ENCODE data around the gene FHOD3. TPM values are rescaled to one million over a fixed set of nuclear protein-coding genes. Genes with fewer than 3 reads are reported as not detected.

Gene FHOD3
- total and polyA plus RNA-seq, 2 of the 4 experiments (the other 2 are of a cell fraction), result 14.6 to 16.0 TPM

GRCh38 chr18:36448384-36449290 is 151.1 kb downstream of the FHOD3 start (continued):
- TF ChIP-seq CEBPB (IDR thresholded peaks at IDR 0.05; ENCODE audit: low read depth, low read length), result no peak

- Histone ChIP-seq H2AK9ac (replicated peaks; ENCODE audit: low read depth, low read length, poor library complexity) (no peak overlapping the region), H3K36me3 (ENCODE audit: control insufficient read depth, insufficient read depth, low read length) (no peaks in the 10 kb centered on the region), H3K9me3 (ENCODE audit: control insufficient read depth, insufficient read depth, low read length) (no peaks in the 10 kb centered on the region), H2BK5ac (ENCODE audit: low read depth, low read length, poor library complexity, severe bottlenecking) (peak overlapping the region; percentile 64), H3K27me3 (ENCODE audit: control insufficient read depth, insufficient read depth, low read length) (no peaks in the 10 kb centered on the region), H3K79me1 (ENCODE audit: low read depth in 1 of 2, low read length in 2 of 2) (peaks cover 6 to 15% of the 10 kb centered on the region in 2 experiments; a peak in 1 of 4 replicates), H3K56ac (ENCODE audit: extremely low read depth, insufficient read depth, low read length) (no peak overlapping the region), H3K9me1 (ENCODE audit: insufficient read depth, low read length) (peaks cover 5% of the 10 kb centered on the region; the same call in 1 of the 2 replicates), H2AFZ (replicated peaks; ENCODE audit: low read length, poor library complexity) (no peak overlapping the region), H3K4me2 (ENCODE audit: low read depth, low read length) (0 out of 2 replicates have a peak overlapping the region, but pooled peaks have one; percentile 2), H3K27ac (ENCODE audit: insufficient read depth, low read length) (peak overlapping the region; percentile 41; the same call in 1 of the 2 replicates), H3K4me1 (ENCODE audit: control insufficient read depth, insufficient read depth, low read length) (peaks cover 14% of the 10 kb centered on the region), H4K91ac (ENCODE audit: insufficient read depth, low read depth, low read length) (peak overlapping the region; percentile 91), H2BK120ac (ENCODE audit: low read depth, low read length) (peak overlapping the region; percentile 80), H2BK15ac (ENCODE audit: low read depth, low read length) (peak overlapping the region; percentile 45; the same call in 2 of the 3 replicates), H3K9ac (ENCODE audit: low read depth, low read length) (no peak overlapping the region), H4K5ac (ENCODE audit: low read depth, low read length) (peak overlapping the region; percentile 5; the same call in 1 of the 2 replicates), H3K14ac (replicated peaks; ENCODE audit: low read depth, low read length) (peak overlapping the region; percentile 93; the same call in 1 of the 2 replicates), H2AK5ac (ENCODE audit: low read depth, low read length) (peak overlapping the region; percentile 68; the same call in 1 of the 2 replicates), H3K4me3 (ENCODE audit: insufficient read depth, low read depth, low read length) (no peak overlapping the region), H3K23ac (ENCODE audit: low read depth, low read length) (peak overlapping the region; percentile 79; the same call in 1 of the 2 replicates), H2BK20ac (ENCODE audit: low read depth, low read length) (peak overlapping the region; percentile 91; the same call in 1 of the 2 replicates), H4K8ac (ENCODE audit: low read depth in 2 of 2, low read length in 2 of 2) (peak overlapping the region; percentile 61 to 67; a peak in 3 of 4 replicates), H4K20me1 (ENCODE audit: insufficient read depth, low read length) (no peaks in the 10 kb centered on the region), H3K18ac (ENCODE audit: low read depth, low read length) (peak overlapping the region; percentile 6; the same call in 1 of the 2 replicates), H3K4ac (ENCODE audit: low read depth, low read length) (peak overlapping the region; percentile 84)
- peak; percentile 53 for ATAC-seq (ENCODE audit: low read depth)
- BruUV-seq (replicated peaks), result no TSS peak
- in situ Hi-C loops (cut with MboI; ENCODE audit: low sequenced_read_pairs) (no loop called here), intact Hi-C loops (cut with micrococcal nuclease) (no loop called here), dilution Hi-C loops (cut with HindIII; ENCODE audit: low sequenced_read_pairs, unreplicated experiment) (no loop called here)
- ChIA-PET POLR2A (ENCODE audit: unreplicated experiment) (interaction anchor here (0.6 kb wide), 1 partner anchor 11 kb away, joined by 3 read pairs; no protein-coding TSS in a partner anchor), CTCF (no interaction called here)
- no peak for DNase-seq
- TF ChIP-seq SMC3 (IDR thresholded peaks at IDR 0.05; ENCODE audit: low read depth, low read length), result no peak
- TF ChIP-seq RFX5 (IDR thresholded peaks at IDR 0.05; ENCODE audit: low read depth, low read length), result no peak
- no peak for TF ChIP-seq BHLHE40 (IDR thresholded peaks at IDR 0.05; ENCODE audit: low read depth, low read length)
- no peak for TF ChIP-seq NFE2L2 (IDR thresholded peaks at IDR 0.05; ENCODE audit: low read depth, low read length)
- WGBS, 2 experiments (ENCODE audit: extremely low coverage in 2 of 2, insufficient read length in 1 of 2), result no CpG with 5 or more reads among the region's 2 CpGs
These were observed 151.9 kb downstream of the FHOD3 start for GRCh38 chr18:36449451-36449850.

Measured in IMR-90 (cell line).